Measurements from ENCODE around the gene CUX1.

The CUX1 gene

GRCh38 chr7:101893341-101894082, 76.1 kb downstream of the CUX1 start:
- no peak for DNase-seq (ENCODE audit: low spot score)

GRCh38 chr7:101896316-101896715, 78.9 kb downstream of the CUX1 start:
- DNase-seq (ENCODE audit: low spot score): no peak

- no peak for DNase-seq (ENCODE audit: low spot score)
Measured at GRCh38 chr7:101896941-101897340, 79.5 kb downstream of the CUX1 start.

GRCh38 chr7:101898106-101898505, 80.7 kb downstream of the CUX1 start:
- DNase-seq (ENCODE audit: low spot score): no peak

- DNase-seq (ENCODE audit: low spot score): no peak
Measured at GRCh38 chr7:101899616-101900015, 82.2 kb downstream of the CUX1 start.

GRCh38 chr7:101900103-101900502, 82.7 kb downstream of the CUX1 start:
- no peak for DNase-seq (ENCODE audit: low spot score)

GRCh38 chr7:101901661-101902491, 84.5 kb downstream of the CUX1 start:
- no peak for DNase-seq (ENCODE audit: low spot score)

- no peak for DNase-seq (ENCODE audit: low spot score)
Measured at GRCh38 chr7:101902680-101903514, 85.5 kb downstream of the CUX1 start.

GRCh38 chr7:101903515-101903868, 86.1 kb downstream of the CUX1 start:
- DNase-seq (ENCODE audit: low spot score): no peak

GRCh38 chr7:101904019-101904418, 86.6 kb downstream of the CUX1 start:
- DNase-seq (ENCODE audit: low spot score): no peak

GRCh38 chr7:101905203-101905865, 87.9 kb downstream of the CUX1 start:
- DNase-seq (ENCODE audit: low spot score): no peak

GRCh38 chr7:101906291-101907240, 89.1 kb downstream of the CUX1 start:
- DNase-seq (ENCODE audit: low spot score): no peak

- DNase-seq (ENCODE audit: low spot score): no peak
Measured at GRCh38 chr7:101910991-101911799, 93.8 kb downstream of the CUX1 start.

GRCh38 chr7:101911800-101912715, 94.6 kb downstream of the CUX1 start:
- DNase-seq (ENCODE audit: low spot score): no peak

GRCh38 chr7:101912716-101913110, 95.3 kb downstream of the CUX1 start:
- DNase-seq (ENCODE audit: low spot score): no peak

GRCh38 chr7:101913247-101913721, 95.9 kb downstream of the CUX1 start:
- no peak for DNase-seq (ENCODE audit: low spot score)

GRCh38 chr7:101913851-101914250, 96.4 kb downstream of the CUX1 start:
- no peak for DNase-seq (ENCODE audit: low spot score)

GRCh38 chr7:101915000-101915399, 97.6 kb downstream of the CUX1 start:
- DNase-seq (ENCODE audit: low spot score): no peak

All from germinal center (tissue), 1 donor.